Coronary artery (tissue), 2 donors: ENCODE data around the gene MAPK1.
A peak's percentile ranks its signal among the peaks of the same experiment; 100 is the strongest.
"Not testable (repeated sequence)": the region's sequence is repeated elsewhere in the genome, so short reads cannot be mapped to it uniquely, and the experiment has no call there.

Experiments
- DNase-seq: peaks from one replicate; pipeline ENCODE4 v3.0.0-alpha.2; 2017; ENCODE audit warnings: low spot score
- H3K27ac ChIP-seq, 2 donors: fragments of 200-600 bp; sonication (generic); one replicate each; pipeline ENCODE4 v1.5.1; 2016 to 2019
- H3K4me3 ChIP-seq: fragments of 200-600 bp; sonication (generic); 2 replicates; pipeline ENCODE4 v1.5.1; 2016; ENCODE audit warnings: mild to moderate bottlenecking, moderate library complexity
- CTCF ChIP-seq: fragments of 200-600 bp; sonication (generic); IDR thresholded peaks from one replicate; pipeline ENCODE4 v1.5.1; 2019; ENCODE audit warnings: antibody characterized with exemption

Gene MAPK1

GRCh38 chr22:21735200-21736083 is 132.0 kb downstream of the MAPK1 start, which contains the start of gene YPEL1:
Gene YPEL1 (minus strand): TSS chr22:21735794. CDS start chr22:21710744, 25,050 bp downstream.
- DNase-seq, result peak; percentile 96
- no peak for TF ChIP-seq CTCF
- peak within 1 kb of the TSS; percentile 59 to 90 for H3K27ac ChIP-seq
- H3K4me3 ChIP-seq, result peak within 1 kb of the TSS; percentile 85

GRCh38 chr22:21734540-21735199 is 132.8 kb downstream of the MAPK1 start:
- peak overlapping the region in 1 of 2 donors; percentile 58 for H3K27ac ChIP-seq
- no peak for TF ChIP-seq CTCF
- DNase-seq, result no peak

GRCh38 chr22:21731503-21731902 is 135.9 kb downstream of the MAPK1 start:
- H3K4me3 ChIP-seq, result no peak overlapping the region
- DNase-seq, result no peak
- H3K27ac ChIP-seq, result no peak overlapping the region
- TF ChIP-seq CTCF, result no peak

More at GRCh38 chr22:21734540-21735199, 132.8 kb downstream of the MAPK1 start:
- H3K4me3 ChIP-seq, result peak overlapping the region; percentile 85

- Histone ChIP-seq H3K27ac (no peak overlapping the region), H3K4me3 (no peak overlapping the region)
- TF ChIP-seq CTCF, result no peak
- no peak for DNase-seq
These were observed 136.7 kb downstream of the MAPK1 start for GRCh38 chr22:21730535-21731308.

GRCh38 chr22:21729184-21729583 is 138.3 kb downstream of the MAPK1 start:
- not testable (repeated sequence) for DNase-seq, H3K4me3 ChIP-seq, H3K27ac ChIP-seq

GRCh38 chr22:21728270-21728669 is 139.2 kb downstream of the MAPK1 start:
- TF ChIP-seq CTCF, result no peak
- no peak for DNase-seq
- no peak overlapping the region for H3K4me3 ChIP-seq
- H3K27ac ChIP-seq, result no peak overlapping the region

GRCh38 chr22:21727768-21728167 is 139.7 kb downstream of the MAPK1 start:
- H3K27ac ChIP-seq, result no peak overlapping the region
- no peak overlapping the region for H3K4me3 ChIP-seq
- no peak for DNase-seq
- no peak for TF ChIP-seq CTCF
